Body of pancreas (tissue), 4 donors: ENCODE measurements around the gene DLL4.

ENCODE experiments used
- CTCF ChIP-seq, 7 experiments: fragments of 450-650 bp in 4 of 7; fragments of 200-600 bp in 3 of 7; sonication (generic) in 3 of 7; IDR thresholded peaks; one replicate each; pipeline ENCODE4 v1.5.1; 2016 to 2019; ENCODE audit warnings: antibody characterized with exemption in 7 of 7
- POLR2A ChIP-seq, 3 donors: fragments of 450-650 bp; IDR thresholded peaks; one replicate each; pipeline ENCODE4 v1.6.1; 2016; ENCODE audit warnings: antibody characterized with exemption in 3 of 3, mild to moderate bottlenecking in 2 of 3

GRCh38 chr15:40976819-40977218 lies 47.7 kb downstream of the DLL4 start:
- no peak for TF ChIP-seq CTCF (IDR thresholded peaks at IDR 0.05)
- no peak for TF ChIP-seq POLR2A (IDR thresholded peaks at IDR 0.05)
